Myocyte (in vitro differentiated cells): ENCODE measurements around the gene ARHGAP9. TPM values are rescaled to one million over a fixed set of nuclear protein-coding genes. Genes with fewer than 3 reads are reported as not detected.
"Not testable (repeated sequence)": the region's sequence is repeated elsewhere in the genome, so short reads cannot be mapped to it uniquely, and the experiment has no call there.

Experiments
- DNase-seq: peaks from one replicate; pipeline ENCODE4 v3.0.0-alpha.2; 2012; ENCODE audit warnings: low read depth
- microRNA counts: library from miRNA; unstranded; fragments of <30 nt; microRNA quantifications from one replicate; lab custom pipeline; 2016
- microRNA-seq: library from miRNA; unstranded; fragments of <30 nt; microRNA quantifications from one replicate; pipeline ENCODE4, GENCODE V29; 2016
- total RNA-seq: library from RNA; depleted of rRNA; stranded (reverse); fragments of >200 nt; gene quantifications from 2 replicates; pipeline ENCODE4 v1.2.3, GENCODE V29; 2014

ARHGAP9 gene
- total RNA-seq, 1 donor from 2014 or later, result 9.8 TPM

GRCh38 chr12:57439762-57440266 lies 39.9 kb downstream of the ARHGAP9 start:
- no peak for DNase-seq

GRCh38 chr12:57438400-57438799 lies 41.3 kb downstream of the ARHGAP9 start:
- DNase-seq, result no peak

- no peak for DNase-seq
Observed at GRCh38 chr12:57435293-57435692, 44.4 kb downstream of the ARHGAP9 start.

GRCh38 chr12:57434517-57435223 lies 45.0 kb downstream of the ARHGAP9 start, which contains the start of gene INHBC:
Gene INHBC (plus strand): TSS chr12:57434784. CDS start chr12:57434887, 103 bp downstream.
- peak; percentile 10 for DNase-seq

- DNase-seq, result no peak
Observed at GRCh38 chr12:57433370-57433769, 46.3 kb downstream of the ARHGAP9 start.

GRCh38 chr12:57431654-57432188 lies 47.9 kb downstream of the ARHGAP9 start:
- no peak for DNase-seq

- peak; percentile 94 for DNase-seq
Observed at GRCh38 chr12:57430931-57431566, 48.6 kb downstream of the ARHGAP9 start, which contains the start of gene R3HDM2. Gene R3HDM2 (minus strand): TSS chr12:57431043. CDS start chr12:57310428, 120,615 bp downstream.

GRCh38 chr12:57430112-57430930 lies 49.3 kb downstream of the ARHGAP9 start:
- DNase-seq, result no peak

- DNase-seq, result no peak
Observed at GRCh38 chr12:57429473-57430111, 50.1 kb downstream of the ARHGAP9 start.

GRCh38 chr12:57428965-57429364 lies 50.7 kb downstream of the ARHGAP9 start:
- no peak for DNase-seq

- not testable (repeated sequence) for DNase-seq
Observed at GRCh38 chr12:57426948-57427347, 52.7 kb downstream of the ARHGAP9 start.

MicroRNA genes within 50 kb of the gene (microRNA counts, 767-probe panel; counts per million panel counts)
- not detected for microRNA hsa-miR-616-3p (lab: Ali Mortazavi, UCI)

Small RNA genes within 50 kb of the gene (microRNA-seq; reads per million reads assigned to microRNA genes)
- 1.3 reads per million for gene MIR616
- gene MIR6758, result not detected

Other genes starting within 250 kb of the ARHGAP9 start
- gene STAC3, start 228.7 kb downstream of the ARHGAP9 start, total RNA-seq, result 594 and 728 TPM in 2 replicates
- 20.3 and 24.6 TPM in 2 replicates for gene R3HDM2, start 48.8 kb downstream of the ARHGAP9 start, total RNA-seq
- not detected in 2 replicates for gene INHBC, start 45.1 kb downstream of the ARHGAP9 start, total RNA-seq
- 12.2 and 15.7 TPM in 2 replicates for gene INHBE, start 24.6 kb downstream of the ARHGAP9 start, total RNA-seq
- 0.56 and 0.78 TPM in 2 replicates for gene GLI1, start 20.1 kb downstream of the ARHGAP9 start, total RNA-seq
- 131 and 146 TPM in 2 replicates for gene MARS1, start 8.2 kb upstream of the ARHGAP9 start, total RNA-seq
- gene DDIT3, start 40.6 kb upstream of the ARHGAP9 start, total RNA-seq, result 30.0 and 37.1 TPM in 2 replicates
- gene MBD6, start 43.0 kb upstream of the ARHGAP9 start, total RNA-seq, result 6.3 and 8.2 TPM in 2 replicates
- 170 and 179 TPM in 2 replicates for gene DCTN2, start 67.3 kb upstream of the ARHGAP9 start, total RNA-seq
- not detected in 2 replicates for gene KIF5A, start 70.2 kb upstream of the ARHGAP9 start, total RNA-seq
- 15.4 and 20.2 TPM in 2 replicates for gene PIP4K2C, start 111.3 kb upstream of the ARHGAP9 start, total RNA-seq
- gene DTX3, start 125.0 kb upstream of the ARHGAP9 start, total RNA-seq, result 22.1 and 22.5 TPM in 2 replicates
- 8.6 and 12.4 TPM in 2 replicates for gene ARHGEF25, start 131.6 kb upstream of the ARHGAP9 start, total RNA-seq
- gene B4GALNT1, start 153.3 kb upstream of the ARHGAP9 start, total RNA-seq, result 2.5 and 3.4 TPM in 2 replicates
- 288 and 306 TPM in 2 replicates for gene OS9, start 214.3 kb upstream of the ARHGAP9 start, total RNA-seq